Measurements from ENCODE around the gene CTSC. TPM values are rescaled to one million over a fixed set of nuclear protein-coding genes. Genes with fewer than 3 reads are reported as not detected.

CTSC gene
- total and polyA plus RNA-seq, 2 of the 13 experiments (the other 11 are each of a cell fraction or from before 2014, with no cell fraction given): 144 to 210 TPM

DNA sequence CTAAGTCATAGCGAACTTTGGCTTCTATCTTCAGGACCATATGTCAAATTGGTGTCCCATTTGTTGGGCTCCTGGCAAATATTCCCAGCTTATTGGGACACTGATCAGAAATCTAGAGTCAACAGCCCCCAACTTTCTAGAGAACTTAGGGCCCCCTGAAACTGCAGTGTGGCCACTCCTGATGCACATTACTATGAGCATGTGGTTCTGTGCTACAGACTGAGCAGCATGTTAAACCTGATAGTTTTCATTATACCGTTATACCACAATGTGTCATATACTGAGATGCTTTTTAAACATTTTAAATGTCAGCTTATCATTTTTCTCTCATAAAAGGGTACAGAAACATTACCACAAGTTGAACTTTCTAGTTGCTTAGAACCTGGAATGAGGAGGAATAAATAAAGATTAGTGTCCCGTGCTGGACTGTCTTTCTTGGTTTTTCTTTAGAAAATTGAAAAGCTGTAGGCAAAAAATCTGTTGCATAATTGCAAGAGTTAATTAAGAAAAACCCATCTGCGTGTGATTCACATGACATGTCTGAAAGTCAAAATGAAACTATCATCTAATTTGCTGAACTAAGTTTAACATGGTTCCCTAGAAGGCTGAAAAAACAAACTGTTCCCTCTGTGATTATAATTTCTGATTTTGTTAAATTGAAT, 16.4 kb upstream of the CTSC start:
- H3K27ac ChIP-seq (ENCODE audit: extremely low read length, insufficient read depth, low read length): no peak overlapping the region
- H2AFZ ChIP-seq (ENCODE audit: low read length): no peak overlapping the region
- no peak for TF ChIP-seq KLF9 (CRISPR knock-in tag; IDR thresholded peaks at IDR 0.05; ENCODE audit: low read depth)
- no peak for DNase-seq (ENCODE audit: low spot score)
- no peak overlapping the region for H3K9ac ChIP-seq (ENCODE audit: insufficient read depth, low read depth, low read length)
- H4K20me1 ChIP-seq (ENCODE audit: insufficient read depth, low read length): no peaks in the 10 kb centered on the region
- BruUV-seq (replicated peaks): no TSS peak
- H3K9me3 ChIP-seq (ENCODE audit: low read length): no peaks in the 10 kb centered on the region
- CTCF ChIA-PET (ENCODE audit: low intra/inter-chr PET ratio, low total read pairs): no interaction called here
- H3K4me1 ChIP-seq (ENCODE audit: insufficient read depth, low read length): no peaks in the 10 kb centered on the region
- ATAC-seq: no peak
- WGBS (ENCODE audit: low lambda C conversion rate): 57% methylated on average over 4 of the region's 4 CpGs
- POLR2A ChIA-PET: no interaction called here
- no peaks in the 10 kb centered on the region for H3K79me2 ChIP-seq (ENCODE audit: insufficient read depth, low read length)
- intact Hi-C loops (cut with micrococcal nuclease; ENCODE audit: unreplicated experiment): no loop called here
- no peak for FAIRE-seq
- no peak overlapping the region for H3K4me2 ChIP-seq (ENCODE audit: low read depth, low read length)
- in situ Hi-C loops (cut with HindIII; ENCODE audit: extremely low pct_ligation_motif_present, low pct_unique_long_range_greater_than_20kb): no loop called here
- H3K36me3 ChIP-seq (replicated peaks in 1 of 2; ENCODE audit: control insufficient read depth in 1 of 2, insufficient read depth in 2 of 2, low read length in 2 of 2): no peaks in the 10 kb centered on the region
- no peaks in the 10 kb centered on the region for H3K27me3 ChIP-seq (ENCODE audit: control insufficient read depth in 1 of 2, insufficient read depth in 2 of 2, low read length in 2 of 2)
- H3K4me3 ChIP-seq (replicated peaks in 1 of 3; ENCODE audit: insufficient read depth in 1 of 3, low read depth in 2 of 3, low read length in 3 of 3): no peak overlapping the region

DNA sequence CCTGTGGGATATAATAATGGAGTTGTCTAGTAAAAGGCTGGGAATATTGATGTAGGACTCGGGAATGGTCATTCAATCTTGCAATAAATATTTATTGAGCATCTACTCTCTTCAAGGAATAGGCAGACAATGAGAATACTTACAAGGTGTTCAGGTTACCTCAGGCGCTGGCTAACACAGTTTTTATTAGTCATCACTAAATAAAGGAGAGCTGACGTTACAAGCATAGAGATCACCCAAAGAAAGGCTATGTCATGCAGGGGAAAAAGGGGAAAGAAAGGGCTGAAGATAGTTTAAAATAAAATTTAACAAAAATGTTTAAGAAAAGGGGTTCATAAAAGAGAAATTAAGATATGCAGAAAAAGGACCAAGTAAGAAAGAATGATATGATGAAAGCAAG, 15.8 kb upstream of the CTSC start:
- no peaks in the 10 kb centered on the region for H4K20me1 ChIP-seq (ENCODE audit: insufficient read depth, low read length)
- no peak overlapping the region for H2AFZ ChIP-seq (ENCODE audit: low read length)
- POLR2A ChIA-PET: no interaction called here
- H3K79me2 ChIP-seq (ENCODE audit: insufficient read depth, low read length): no peaks in the 10 kb centered on the region
- no peaks in the 10 kb centered on the region for H3K27me3 ChIP-seq (ENCODE audit: control insufficient read depth in 1 of 2, insufficient read depth in 2 of 2, low read length in 2 of 2)
- no peak for ATAC-seq
- H3K4me1 ChIP-seq (ENCODE audit: insufficient read depth, low read length): no peaks in the 10 kb centered on the region
- no peak overlapping the region for H3K9ac ChIP-seq (ENCODE audit: insufficient read depth, low read depth, low read length)
- no peak for FAIRE-seq
- intact Hi-C loops (cut with micrococcal nuclease; ENCODE audit: unreplicated experiment): no loop called here
- H3K9me3 ChIP-seq (ENCODE audit: low read length): no peaks in the 10 kb centered on the region
- no peak overlapping the region for H3K27ac ChIP-seq (ENCODE audit: extremely low read length, insufficient read depth, low read length)
- DNase-seq (ENCODE audit: low spot score): no peak
- in situ Hi-C loops (cut with HindIII; ENCODE audit: extremely low pct_ligation_motif_present, low pct_unique_long_range_greater_than_20kb): no loop called here
- CTCF ChIA-PET (ENCODE audit: low intra/inter-chr PET ratio, low total read pairs): no interaction called here
- no peak overlapping the region for H3K4me2 ChIP-seq (ENCODE audit: low read depth, low read length)
- BruUV-seq (replicated peaks): no TSS peak
- H3K36me3 ChIP-seq (replicated peaks in 1 of 2; ENCODE audit: control insufficient read depth in 1 of 2, insufficient read depth in 2 of 2, low read length in 2 of 2): no peaks in the 10 kb centered on the region
- WGBS (ENCODE audit: low lambda C conversion rate): 52% methylated on average over 3 of the region's 3 CpGs
- H3K4me3 ChIP-seq (replicated peaks in 1 of 3; ENCODE audit: insufficient read depth in 1 of 3, low read depth in 2 of 3, low read length in 3 of 3): no peak overlapping the region
- TF ChIP-seq, protein P1, sequence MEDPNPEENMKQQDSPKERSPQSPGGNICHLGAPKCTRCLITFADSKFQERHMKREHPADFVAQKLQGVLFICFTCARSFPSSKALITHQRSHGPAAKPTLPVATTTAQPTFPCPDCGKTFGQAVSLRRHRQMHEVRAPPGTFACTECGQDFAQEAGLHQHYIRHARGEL (CRISPR knock-in tag; IDR thresholded peaks at IDR 0.05): no peak
- TF ChIP-seq ZNF235 (CRISPR knock-in tag; IDR thresholded peaks at IDR 0.05; ENCODE audit: borderline replicate concordance): no peak
- TF ChIP-seq, protein P2, sequence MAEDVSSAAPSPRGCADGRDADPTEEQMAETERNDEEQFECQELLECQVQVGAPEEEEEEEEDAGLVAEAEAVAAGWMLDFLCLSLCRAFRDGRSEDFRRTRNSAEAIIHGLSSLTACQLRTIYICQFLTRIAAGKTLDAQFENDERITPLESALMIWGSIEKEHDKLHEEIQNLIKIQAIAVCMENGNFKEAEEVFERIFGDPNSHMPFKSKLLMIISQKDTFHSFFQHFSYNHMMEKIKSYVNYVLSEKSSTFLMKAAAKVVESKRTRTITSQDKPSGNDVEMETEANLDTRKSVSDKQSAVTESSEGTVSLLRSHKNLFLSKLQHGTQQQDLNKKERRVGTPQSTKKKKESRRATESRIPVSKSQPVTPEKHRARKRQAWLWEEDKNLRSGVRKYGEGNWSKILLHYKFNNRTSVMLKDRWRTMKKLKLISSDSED (CRISPR knock-in tag; IDR thresholded peaks at IDR 0.05): no peak
- TF ChIP-seq CAMTA2 (CRISPR knock-in tag; IDR thresholded peaks at IDR 0.05; ENCODE audit: borderline replicate concordance): no peak
- no peak for TF ChIP-seq MXD4 (CRISPR knock-in tag; IDR thresholded peaks at IDR 0.05)
- no peak for TF ChIP-seq ZNF543 (CRISPR knock-in tag; IDR thresholded peaks at IDR 0.05)
- TF ChIP-seq, protein P3, sequence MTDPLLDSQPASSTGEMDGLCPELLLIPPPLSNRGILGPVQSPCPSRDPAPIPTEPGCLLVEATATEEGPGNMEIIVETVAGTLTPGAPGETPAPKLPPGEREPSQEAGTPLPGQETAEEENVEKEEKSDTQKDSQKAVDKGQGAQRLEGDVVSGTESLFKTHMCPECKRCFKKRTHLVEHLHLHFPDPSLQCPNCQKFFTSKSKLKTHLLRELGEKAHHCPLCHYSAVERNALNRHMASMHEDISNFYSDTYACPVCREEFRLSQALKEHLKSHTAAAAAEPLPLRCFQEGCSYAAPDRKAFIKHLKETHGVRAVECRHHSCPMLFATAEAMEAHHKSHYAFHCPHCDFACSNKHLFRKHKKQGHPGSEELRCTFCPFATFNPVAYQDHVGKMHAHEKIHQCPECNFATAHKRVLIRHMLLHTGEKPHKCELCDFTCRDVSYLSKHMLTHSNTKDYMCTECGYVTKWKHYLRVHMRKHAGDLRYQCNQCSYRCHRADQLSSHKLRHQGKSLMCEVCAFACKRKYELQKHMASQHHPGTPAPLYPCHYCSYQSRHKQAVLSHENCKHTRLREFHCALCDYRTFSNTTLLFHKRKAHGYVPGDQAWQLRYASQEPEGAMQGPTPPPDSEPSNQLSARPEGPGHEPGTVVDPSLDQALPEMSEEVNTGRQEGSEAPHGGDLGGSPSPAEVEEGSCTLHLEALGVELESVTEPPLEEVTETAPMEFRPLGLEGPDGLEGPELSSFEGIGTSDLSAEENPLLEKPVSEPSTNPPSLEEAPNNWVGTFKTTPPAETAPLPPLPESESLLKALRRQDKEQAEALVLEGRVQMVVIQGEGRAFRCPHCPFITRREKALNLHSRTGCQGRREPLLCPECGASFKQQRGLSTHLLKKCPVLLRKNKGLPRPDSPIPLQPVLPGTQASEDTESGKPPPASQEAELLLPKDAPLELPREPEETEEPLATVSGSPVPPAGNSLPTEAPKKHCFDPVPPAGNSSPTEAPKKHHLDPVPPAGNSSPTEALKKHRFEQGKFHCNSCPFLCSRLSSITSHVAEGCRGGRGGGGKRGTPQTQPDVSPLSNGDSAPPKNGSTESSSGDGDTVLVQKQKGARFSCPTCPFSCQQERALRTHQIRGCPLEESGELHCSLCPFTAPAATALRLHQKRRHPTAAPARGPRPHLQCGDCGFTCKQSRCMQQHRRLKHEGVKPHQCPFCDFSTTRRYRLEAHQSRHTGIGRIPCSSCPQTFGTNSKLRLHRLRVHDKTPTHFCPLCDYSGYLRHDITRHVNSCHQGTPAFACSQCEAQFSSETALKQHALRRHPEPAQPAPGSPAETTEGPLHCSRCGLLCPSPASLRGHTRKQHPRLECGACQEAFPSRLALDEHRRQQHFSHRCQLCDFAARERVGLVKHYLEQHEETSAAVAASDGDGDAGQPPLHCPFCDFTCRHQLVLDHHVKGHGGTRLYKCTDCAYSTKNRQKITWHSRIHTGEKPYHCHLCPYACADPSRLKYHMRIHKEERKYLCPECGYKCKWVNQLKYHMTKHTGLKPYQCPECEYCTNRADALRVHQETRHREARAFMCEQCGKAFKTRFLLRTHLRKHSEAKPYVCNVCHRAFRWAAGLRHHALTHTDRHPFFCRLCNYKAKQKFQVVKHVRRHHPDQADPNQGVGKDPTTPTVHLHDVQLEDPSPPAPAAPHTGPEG (CRISPR knock-in tag; IDR thresholded peaks at IDR 0.05): no peak
